K562 (cell line): ENCODE measurements around the gene SARS1. TPM values are rescaled to one million over a fixed set of nuclear protein-coding genes. Genes with fewer than 3 reads are reported as not detected.

ENCODE experiments used
- ATAC-seq: fragments of 200-7000 bp; cut with Tn5 transposase; 3 replicates; pipeline ENCODE4 v1.9.1; 2020; ENCODE audit warnings: moderate library complexity
- BruUV-seq: library from RNA; stranded (reverse); fragments of 400-500 nt; replicated peaks from 2 replicates; lab custom pipeline; 2021; lab: Mats Ljungman, UMichigan
- CTCF ChIA-PET: fragments of 300-600 bp; formaldehyde crosslinking; extraction: SDS; loops from one replicate; lab custom pipeline; 2021; ENCODE audit warnings: low intra/inter-chr PET ratio; lab: Yijun Ruan, JAX
- POLR2A ChIA-PET: fragments of 300-600, 350-650 bp; sonication (Branson Sonifier 250); formaldehyde crosslinking; extraction: SDS; loops from one replicate; lab custom pipeline; 2021; ENCODE audit warnings: antibody characterized with exemption, inconsistent platforms; lab: Yijun Ruan, JAX
- DNase-seq, 4 experiments: peaks; one replicate each; pipeline versions ENCODE4 v3.0.0 to v3.0.0-alpha.2; 2011 to 2018; ENCODE audit warnings: low spot score in 3 of 4, mixed read lengths in 3 of 4; ENCODE audit errors: extremely low read depth in 1 of 4
- FAIRE-seq: peaks from 2 replicates; lab custom pipeline; 2011; peaks lifted over from hg19 to GRCh38; lab: Jason Lieb, UNC
- H2AFZ ChIP-seq: 2 replicates; pipeline ENCODE4 v1.6.0; 2011; ENCODE audit warnings: low read depth, low read length, control low read depth, inconsistent platforms
- H3K27ac ChIP-seq: fragments of 200-600 bp; 3 replicates; pipeline ENCODE4 v1.8.0; 2011; ENCODE audit warnings: low read depth, mild to moderate bottlenecking, control low read depth, inconsistent platforms, low read length, moderate library complexity, mixed read lengths; ENCODE audit errors: extremely low read depth
- H3K27me3 ChIP-seq, 2 experiments: fragments of 300-600 bp in 1 of 2; 2 replicates in 1 of 2; 3 replicates in 1 of 2; pipeline versions ENCODE4 v1.6.0 to v1.8.0; 2011; ENCODE audit warnings: inconsistent platforms in 2 of 2, low read length in 2 of 2, mild to moderate bottlenecking in 1 of 2, mixed read lengths in 1 of 2, moderate library complexity in 1 of 2; ENCODE audit not compliant: control insufficient read depth in 2 of 2, insufficient read depth in 2 of 2
- H3K36me3 ChIP-seq: fragments of 300-600 bp; 3 replicates; pipeline ENCODE4 v1.8.0; 2011; ENCODE audit warnings: mild to moderate bottlenecking, low read length, inconsistent platforms; ENCODE audit not compliant: control insufficient read depth, insufficient read depth
- H3K4me1 ChIP-seq, 2 experiments: fragments of 200-600 bp in 1 of 2; replicated peaks in 1 of 2; 2 replicates in 1 of 2; 3 replicates in 1 of 2; pipeline versions ENCODE4 v1.5.1 to v1.8.0; 2011; ENCODE audit warnings: inconsistent platforms in 2 of 2, low read length in 2 of 2, mild to moderate bottlenecking in 1 of 2, mixed read lengths in 1 of 2, moderate library complexity in 1 of 2; ENCODE audit not compliant: control insufficient read depth in 2 of 2, insufficient read depth in 2 of 2
- H3K4me2 ChIP-seq: 2 replicates; pipeline ENCODE4 v1.6.1; 2011; ENCODE audit warnings: low read length, control low read depth, inconsistent platforms, mixed read lengths; ENCODE audit not compliant: insufficient read depth
- H3K4me3 ChIP-seq: fragments of 200-600 bp; sonication (generic), shearing (Covaris generic); 2 replicates; pipeline ENCODE4 v1.5.1; 2016; ENCODE audit warnings: control low read depth, inconsistent platforms
- H3K79me2 ChIP-seq: fragments of 200-600 bp; 3 replicates; pipeline ENCODE4 v1.8.0; 2011; ENCODE audit warnings: low read length, inconsistent platforms; ENCODE audit not compliant: control insufficient read depth, insufficient read depth
- H3K9ac ChIP-seq, 2 experiments: 2 replicates each; pipeline versions ENCODE4 v1.6.0 to v1.6.1; 2011; ENCODE audit warnings: low read depth in 2 of 2, low read length in 2 of 2, control low read depth in 1 of 2, inconsistent platforms in 1 of 2, mild to moderate bottlenecking in 1 of 2, mixed read lengths in 1 of 2; ENCODE audit not compliant: insufficient read depth in 1 of 2
- H3K9me1 ChIP-seq: one replicate; pipeline ENCODE4 v1.6.0; 2011; ENCODE audit warnings: inconsistent platforms, mild to moderate bottlenecking, low read length, moderate library complexity; ENCODE audit not compliant: control insufficient read depth, insufficient read depth
- H3K9me3 ChIP-seq: replicated peaks from 2 replicates; pipeline ENCODE4 v1.5.1; 2011; ENCODE audit warnings: low read depth, low read length, inconsistent platforms; ENCODE audit not compliant: control insufficient read depth, insufficient read depth
- H4K20me1 ChIP-seq: replicated peaks from 2 replicates; pipeline ENCODE4 v1.6.1; 2011; ENCODE audit warnings: low read length, inconsistent platforms, mixed read lengths; ENCODE audit not compliant: control insufficient read depth, insufficient read depth
- L3MBTL2 ChIP-seq: fragments of 450-650 bp; IDR thresholded peaks from 2 replicates; pipeline ENCODE4 v1.6.1; 2016; ENCODE audit warnings: mild to moderate bottlenecking, moderate library complexity
- LEF1 ChIP-seq: fragments of 450-650 bp; IDR thresholded peaks from 2 replicates; pipeline ENCODE4 v1.6.1; 2016; ENCODE audit warnings: mild to moderate bottlenecking
- NR2C2 ChIP-seq, 2 experiments: fragments of 200-800 bp in 1 of 2; sonication (Bioruptor generic) in 1 of 2; sonication (generic) in 1 of 2; formaldehyde crosslinking in 1 of 2; IDR thresholded peaks; 2 replicates each; pipeline versions ENCODE4 v1.6.1 to v1.8.0; 2016 to 2022; ENCODE audit warnings: mild to moderate bottlenecking in 1 of 2, missing compliant biosample characterization in 1 of 2, missing genetic modification characterization in 1 of 2, missing genetic modification reagents in 1 of 2
- SRF ChIP-seq, 2 experiments: fragments of 250-450, 450-650 bp in 1 of 2; sonication (Bioruptor Pico) in 1 of 2; sonication (generic) in 1 of 2; formaldehyde crosslinking; IDR thresholded peaks; 2 replicates each; pipeline versions ENCODE4 v1.5.0 to v1.5.1; 2020 to 2022; ENCODE audit warnings: mild to moderate bottlenecking in 1 of 2, missing genetic modification reagents in 1 of 2
- ZNF143 ChIP-seq: sonication (generic); formaldehyde crosslinking; IDR thresholded peaks from 2 replicates; pipeline ENCODE4 v1.9.0; 2022; ENCODE audit warnings: mild to moderate bottlenecking, missing genetic modification reagents
- ZNF318 ChIP-seq, 2 experiments: fragments of 450-650 bp; IDR thresholded peaks; 2 replicates each; pipeline ENCODE4 v1.6.1; 2016; ENCODE audit warnings: mild to moderate bottlenecking in 2 of 2, borderline replicate concordance in 1 of 2, low read depth in 1 of 2, moderate library complexity in 1 of 2
- ZNF584 ChIP-seq: fragments of 200-800 bp; sonication (Bioruptor generic); IDR thresholded peaks from 2 replicates; pipeline ENCODE4 v1.6.1; 2016; ENCODE audit warnings: low read depth, mild to moderate bottlenecking, missing genetic modification characterization, missing compliant biosample characterization
- WGBS: fragments of 100-300 bp; shearing (Covaris generic); methylation state at CpG from one replicate; pipeline ENCODE4 v1.1.6; 2016; ENCODE audit warnings: low coverage, mixed read lengths; ENCODE audit not compliant: insufficient coverage; ENCODE audit errors: missing lambda C conversion rate; 5-methylcytosine and 5-hydroxymethylcytosine counted together
- in situ Hi-C: fragments of 300-500 bp; cut with MboI; formaldehyde crosslinking; loops from 4 replicates; pipeline ENCODE4 v1.15.0; 2018; ENCODE audit warnings: inconsistent platforms, mixed read lengths
- intact Hi-C: fragments of 100-400 bp; cut with micrococcal nuclease; formaldehyde crosslinking; loops from 2 replicates; pipeline ENCODE4 v1.14.2; 2022
- polyA plus RNA-seq, 8 experiments: library from polyadenylated mRNA; depleted of rRNA in 4 of 8; stranded (reverse) in 5 of 8; unstranded in 3 of 8; fragments of >200 nt; fragmentation: Nextera tagmentation in 2 of 8; fragmentation: Illumina TruSeq in 1 of 8; extraction: Ambion mirVana in 2 of 8; extraction: Trizol in 1 of 8; gene quantifications; 2 replicates each; pipeline versions ENCODE4 v1.2.1 to v1.2.3, GENCODE V29; 2011 to 2014; ENCODE audit warnings: inconsistent platforms in 1 of 8, missing spikeins in 1 of 8
- total RNA-seq, 7 experiments: library from RNA; depleted of rRNA in 6 of 7; stranded (reverse); fragments of >200 nt in 6 of 7; fragmentation: Illumina TruSeq in 2 of 7; extraction: Trizol in 2 of 7; gene quantifications; 2 replicates each; pipeline versions ENCODE4 v1.2.1 to v1.2.3, GENCODE V29; 2011 to 2021; ENCODE audit warnings: low replicate concordance in 1 of 7
- TF ChIP-seq, protein P1 (sequence below), 3 experiments: fragments of 200-800 bp in 1 of 3; sonication (Bioruptor generic) in 1 of 3; sonication (generic) in 1 of 3; formaldehyde crosslinking in 1 of 3; IDR thresholded peaks; 2 replicates each; pipeline versions ENCODE4 v1.6.1 to v1.8.0; 2016 to 2022; ENCODE audit warnings: mild to moderate bottlenecking in 2 of 3, missing compliant biosample characterization in 2 of 3, missing genetic modification characterization in 2 of 3, missing genetic modification reagents in 1 of 3

SARS1 gene
- total and polyA plus RNA-seq, 9 of the 15 experiments (the other 6 are each of a cell fraction or from before 2014, with no cell fraction given): 221 to 623 (median 254) TPM

- POLR2A ChIA-PET: interaction anchor here (0.9 to 2.1 kb wide), 3 partner anchors 12 to 29 kb away, joined by 3 to 9 read pairs (median 7); no protein-coding TSS in a partner anchor
- H3K36me3 ChIP-seq: peaks cover 23% of the 10 kb centered on the region; the same call in 2 of the 3 replicates
- H2AFZ ChIP-seq: peak overlapping the region; percentile 95
- intact Hi-C loops: loop anchor here (2.0 kb wide), 1 partner anchor 115 kb away; no protein-coding TSS in a partner anchor
- no peaks in the 10 kb centered on the region for H3K9me1 ChIP-seq
- peak overlapping the region; percentile 68 for H3K4me3 ChIP-seq
- DNase-seq (peak in 2 of 4 experiments; percentile 53 to 71), FAIRE-seq (peak; percentile 46), ATAC-seq (peak; percentile 19)
- WGBS: 31% methylated on average over 17 of the region's 17 CpGs
- H3K27ac ChIP-seq: peak overlapping the region; percentile 97
- CTCF ChIA-PET: interaction anchor here (0.6 to 0.9 kb wide), 2 partner anchors 115 to 116 kb away, joined by 3 to 6 read pairs; no protein-coding TSS in a partner anchor
- H3K27me3 ChIP-seq: no peaks in the 10 kb centered on the region
- H3K79me2 ChIP-seq: peaks cover 27% of the 10 kb centered on the region
- in situ Hi-C loops: no loop called here
- H4K20me1 ChIP-seq: no peaks in the 10 kb centered on the region
- H3K9ac ChIP-seq: peak overlapping the region; percentile 90 to 94
- H3K4me2 ChIP-seq: peak overlapping the region; percentile 99
- BruUV-seq: no TSS peak
- H3K9me3 ChIP-seq: no peaks in the 10 kb centered on the region
- H3K4me1 ChIP-seq: peaks cover 31 to 37% of the 10 kb centered on the region in 2 experiments
- TF ChIP-seq L3MBTL2 (0 out of 2 replicates have a peak, but pooled peaks have one; percentile 3), NR2C2 (CRISPR knock-in tag; IDR thresholded peaks at IDR 0.05) (no peak), NR2C2 (tag; IDR thresholded peaks at IDR 0.05) (peak; percentile 64), ZNF143 (CRISPR knock-in tag) (0 out of 2 replicates have a peak, but pooled peaks have one; percentile 11), ZNF584 (CRISPR knock-in tag) (peak; percentile 71; the same call in 1 of the 2 replicates), SRF (CRISPR knock-in tag; IDR thresholded peaks at IDR 0.05) (peak in 1 of 2 experiments; percentile 85; a peak in 1 of 4 replicates), ZNF318 (IDR thresholded peaks at IDR 0.05; ENCODE audit: borderline replicate concordance in 1 of 2, low read depth in 1 of 2) (0 out of 4 replicates have a peak, but pooled peaks of 1 of the 2 experiments have one; percentile 33), LEF1 (peak; percentile 54)
- TF ChIP-seq, protein P1, sequence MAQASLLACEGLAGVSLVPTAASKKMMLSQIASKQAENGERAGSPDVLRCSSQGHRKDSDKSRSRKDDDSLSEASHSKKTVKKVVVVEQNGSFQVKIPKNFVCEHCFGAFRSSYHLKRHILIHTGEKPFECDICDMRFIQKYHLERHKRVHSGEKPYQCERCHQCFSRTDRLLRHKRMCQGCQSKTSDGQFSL (CRISPR knock-in tag; IDR thresholded peaks at IDR 0.05): no peak
- TF ChIP-seq, protein P1 (tag; IDR thresholded peaks at IDR 0.05): peak in 1 of 2 experiments; percentile 52; a peak in 1 of 4 replicates
Observed at GRCh38 chr1:109283748-109284600, 70.3 kb downstream of the SARS1 start.
